Large intestine (tissue), 3 donors: ENCODE measurements around the gene RSPH6A. TPM values are rescaled to one million over a fixed set of nuclear protein-coding genes. Genes with fewer than 3 reads are reported as not detected.

Experiments used
- DNase-seq, 2 donors: peaks; one replicate each; pipeline versions ENCODE4 v3.0.0 to v3.0.0-alpha.2; 2013
- H3K27ac ChIP-seq: one replicate; pipeline ENCODE4 v1.5.1; 2013; ENCODE audit warnings: low read length
- H3K27me3 ChIP-seq: 2 replicates; pipeline ENCODE4 v1.6.1; 2013; ENCODE audit warnings: low read length; ENCODE audit not compliant: control insufficient read depth, insufficient read depth
- H3K36me3 ChIP-seq: 2 replicates; pipeline ENCODE4 v1.6.1; 2013; ENCODE audit warnings: low read length; ENCODE audit not compliant: control insufficient read depth, insufficient read depth
- H3K4me1 ChIP-seq: one replicate; pipeline ENCODE4 v1.6.1; 2013; ENCODE audit warnings: low read length; ENCODE audit not compliant: control insufficient read depth, insufficient read depth
- H3K4me3 ChIP-seq: one replicate; pipeline ENCODE4 v1.5.1; 2013; ENCODE audit warnings: low read length
- H3K9me3 ChIP-seq: one replicate; pipeline ENCODE4 v1.6.1; 2013; ENCODE audit warnings: mild to moderate bottlenecking, low read depth, low read length, moderate library complexity; ENCODE audit not compliant: control insufficient read depth
- WGBS: methylation state at CpG from one replicate; pipeline ENCODE4 v1.1.5; 2013; ENCODE audit warnings: low lambda C conversion rate; ENCODE audit not compliant: insufficient coverage; 5-methylcytosine and 5-hydroxymethylcytosine counted together
- polyA plus RNA-seq: library from polyadenylated mRNA; unstranded; fragments of 120-200 nt; gene quantifications from one replicate; pipeline ENCODE4 v1.2.1, GENCODE V29; 2013

Gene RSPH6A
- polyA plus RNA-seq, 1 donor: 0.01 TPM

DNA sequence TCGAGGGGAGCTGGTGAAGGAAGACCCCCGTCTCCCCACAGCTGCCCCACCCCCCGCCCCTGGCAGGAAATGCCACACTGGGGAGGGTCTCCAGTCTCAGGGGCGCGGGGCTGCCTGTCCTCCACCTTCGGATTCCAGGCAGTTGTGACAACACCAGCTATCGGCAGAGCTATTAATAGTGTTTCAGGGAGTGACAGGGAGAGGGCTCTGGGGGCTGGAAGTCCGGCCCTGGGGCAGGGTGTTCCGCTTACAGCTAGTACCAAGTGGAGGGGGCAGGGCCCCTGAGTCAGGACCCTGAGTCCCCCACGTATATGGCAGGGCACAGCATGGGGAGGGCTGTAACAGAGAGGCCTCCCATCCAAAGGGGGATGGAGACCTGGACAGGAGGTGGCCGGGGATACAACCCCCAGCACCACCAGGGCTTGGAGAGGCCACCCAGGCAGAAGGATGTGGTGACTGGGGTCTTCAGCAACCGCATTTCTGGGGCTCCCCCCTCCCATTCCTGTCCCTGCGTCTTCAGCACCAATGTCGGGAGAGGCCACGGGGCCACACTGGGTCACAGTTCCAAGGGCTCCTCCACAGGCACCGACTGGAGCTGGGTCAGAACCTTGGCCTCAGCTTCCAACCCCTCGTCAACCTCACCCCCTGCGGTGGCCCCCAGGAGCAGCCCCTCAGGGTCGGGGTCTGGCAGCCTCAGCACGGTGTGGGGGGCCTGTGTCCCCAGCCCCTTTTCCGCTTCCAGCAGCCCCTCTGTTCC, 50.0 kb downstream of the RSPH6A start:
- H3K4me1 ChIP-seq: peaks cover 35% of the 10 kb centered on the region
- H3K4me3 ChIP-seq: no peak overlapping the region
- no CpG with 5 or more reads among the region's 21 CpGs for WGBS
- peaks cover 4% of the 10 kb centered on the region for H3K9me3 ChIP-seq
- H3K27ac ChIP-seq: no peak overlapping the region
- H3K27me3 ChIP-seq: peaks cover 11% of the 10 kb centered on the region
- DNase-seq: no peak
- H3K36me3 ChIP-seq: peaks cover 4% of the 10 kb centered on the region

DNA sequence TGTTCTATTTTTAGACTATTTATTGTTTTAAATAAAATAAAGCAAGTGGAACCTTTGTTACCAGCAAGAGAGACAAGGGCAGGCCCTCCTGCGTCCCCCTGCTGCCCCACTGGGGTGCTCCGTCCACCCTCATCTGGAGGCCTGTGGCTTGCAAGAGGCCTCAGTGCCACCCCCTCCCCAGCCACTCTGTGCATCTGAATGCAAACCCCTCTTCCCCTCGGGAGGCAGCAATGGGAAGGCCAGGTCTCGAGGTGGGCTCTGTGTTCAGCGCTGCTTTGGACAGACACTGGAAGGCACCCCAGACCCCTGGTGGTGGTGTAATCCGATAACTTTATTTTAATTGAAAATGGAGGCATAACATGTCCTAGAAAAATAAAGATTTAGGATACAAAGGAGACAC, 50.6 kb downstream of the RSPH6A start:
- peaks cover 4% of the 10 kb centered on the region for H3K9me3 ChIP-seq
- H3K4me3 ChIP-seq: no peak overlapping the region
- peaks cover 11% of the 10 kb centered on the region for H3K27me3 ChIP-seq
- WGBS: no CpG with 5 or more reads among the region's 6 CpGs
- peaks cover 29% of the 10 kb centered on the region for H3K4me1 ChIP-seq
- H3K27ac ChIP-seq: no peak overlapping the region
- DNase-seq: no peak
- peaks cover 4% of the 10 kb centered on the region for H3K36me3 ChIP-seq

DNA sequence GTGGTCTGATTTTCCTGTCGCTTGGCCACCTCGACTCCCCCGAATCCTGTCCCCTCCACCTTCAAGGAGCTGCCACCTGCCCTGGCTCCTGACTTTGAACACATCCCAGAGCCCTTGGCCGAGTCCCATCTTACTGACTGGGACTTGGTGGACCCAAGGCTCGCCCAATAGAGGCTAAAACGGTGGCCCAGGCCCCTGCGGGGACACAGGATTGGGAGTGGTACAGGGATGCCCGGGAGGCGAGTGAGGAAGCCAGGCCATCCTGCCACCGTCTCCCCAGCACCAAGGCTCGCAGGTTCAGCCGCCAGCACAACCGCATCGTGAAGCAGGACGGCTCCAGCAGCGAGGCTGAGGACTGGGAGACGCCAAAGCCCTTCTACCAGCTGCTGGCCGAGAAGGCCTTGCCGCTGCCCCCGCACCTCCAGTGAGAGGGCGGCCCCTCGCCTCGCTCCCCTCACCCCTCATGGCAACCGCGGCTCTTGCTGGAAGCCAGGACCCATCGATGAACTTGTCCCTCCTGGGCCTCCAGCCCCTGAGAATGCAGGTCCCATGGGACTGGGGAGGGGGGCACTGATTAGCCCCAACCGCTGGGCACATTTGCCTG, 51.3 kb downstream of the RSPH6A start:
- peaks cover 4% of the 10 kb centered on the region for H3K9me3 ChIP-seq
- DNase-seq: no peak
- H3K4me3 ChIP-seq: no peak overlapping the region
- H3K4me1 ChIP-seq: peaks cover 29% of the 10 kb centered on the region
- H3K36me3 ChIP-seq: peaks cover 4% of the 10 kb centered on the region
- peaks cover 11% of the 10 kb centered on the region for H3K27me3 ChIP-seq
- no CpG with 5 or more reads among the region's 27 CpGs for WGBS
- H3K27ac ChIP-seq: no peak overlapping the region

DNA sequence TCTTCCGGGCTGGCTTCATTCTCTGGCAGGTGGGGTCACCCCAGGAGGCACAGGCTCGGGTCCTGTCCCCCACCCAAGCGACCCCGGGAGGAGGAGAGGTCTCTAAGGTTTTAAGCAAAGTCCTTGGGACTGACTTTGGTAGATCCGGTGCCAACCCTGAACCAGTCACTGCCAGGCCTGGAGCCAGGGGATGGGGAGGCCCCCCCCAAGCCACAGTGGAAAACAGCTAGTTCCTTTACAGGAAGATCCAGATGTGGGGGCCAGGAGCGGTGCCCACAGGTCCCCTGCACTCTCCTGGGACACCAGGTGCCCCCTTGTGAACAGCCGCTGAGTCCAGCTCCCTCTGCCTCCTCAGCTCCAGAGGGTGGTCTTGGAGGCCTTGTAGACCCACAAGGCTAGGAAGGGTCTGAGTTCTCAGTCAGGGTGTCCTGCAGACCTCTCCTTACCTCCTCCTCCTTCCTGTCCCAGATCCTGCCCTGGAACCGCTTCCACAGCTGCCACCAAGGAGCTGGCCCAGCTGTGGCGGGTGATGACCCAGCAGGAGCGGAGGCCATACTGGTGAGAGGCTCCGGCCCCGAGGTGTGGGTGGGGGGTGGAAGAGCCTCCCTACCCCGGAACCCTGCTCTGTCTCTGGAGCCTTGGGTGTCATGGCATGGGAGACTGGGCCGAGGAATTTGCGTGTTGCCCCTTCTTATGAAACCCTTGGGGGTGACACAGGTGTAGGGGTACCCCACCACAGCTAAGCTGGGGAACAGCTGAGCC, 52.1 kb downstream of the RSPH6A start:
- peaks cover 4% of the 10 kb centered on the region for H3K9me3 ChIP-seq
- peaks cover 4% of the 10 kb centered on the region for H3K36me3 ChIP-seq
- no peak overlapping the region for H3K27ac ChIP-seq
- peaks cover 29% of the 10 kb centered on the region for H3K4me1 ChIP-seq
- no peak overlapping the region for H3K4me3 ChIP-seq
- no CpG with 5 or more reads among the region's 15 CpGs for WGBS
- peaks cover 11% of the 10 kb centered on the region for H3K27me3 ChIP-seq
- no peak for DNase-seq

DNA sequence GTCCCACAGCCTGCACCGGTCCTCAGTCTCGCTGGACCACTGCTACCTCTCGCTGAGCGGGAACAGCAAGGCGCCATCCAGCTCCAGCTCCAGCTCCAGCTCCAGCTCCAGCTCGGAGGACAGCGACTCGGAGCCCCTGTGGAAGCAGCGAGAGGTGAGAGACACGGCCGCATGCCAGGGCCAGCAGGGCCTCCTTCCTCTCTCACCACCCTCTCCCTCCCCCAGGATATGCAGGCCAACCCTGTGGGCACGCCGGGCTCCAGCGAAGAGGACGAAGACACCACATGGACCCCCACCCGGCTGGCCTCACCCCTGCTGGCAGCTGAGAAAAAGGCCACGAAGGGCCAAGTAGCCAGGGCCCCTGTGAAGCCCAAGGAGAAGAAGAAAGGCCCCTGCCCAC, 53.4 kb downstream of the RSPH6A start:
- Histone ChIP-seq H3K4me1 (peaks cover 20% of the 10 kb centered on the region), H3K9me3 (peaks cover 3% of the 10 kb centered on the region), H3K27me3 (peaks cover 11% of the 10 kb centered on the region), H3K27ac (no peak overlapping the region), H3K4me3 (no peak overlapping the region), H3K36me3 (peaks cover 4% of the 10 kb centered on the region)
- WGBS: no CpG with 5 or more reads among the region's 17 CpGs
- DNase-seq: no peak

DNA sequence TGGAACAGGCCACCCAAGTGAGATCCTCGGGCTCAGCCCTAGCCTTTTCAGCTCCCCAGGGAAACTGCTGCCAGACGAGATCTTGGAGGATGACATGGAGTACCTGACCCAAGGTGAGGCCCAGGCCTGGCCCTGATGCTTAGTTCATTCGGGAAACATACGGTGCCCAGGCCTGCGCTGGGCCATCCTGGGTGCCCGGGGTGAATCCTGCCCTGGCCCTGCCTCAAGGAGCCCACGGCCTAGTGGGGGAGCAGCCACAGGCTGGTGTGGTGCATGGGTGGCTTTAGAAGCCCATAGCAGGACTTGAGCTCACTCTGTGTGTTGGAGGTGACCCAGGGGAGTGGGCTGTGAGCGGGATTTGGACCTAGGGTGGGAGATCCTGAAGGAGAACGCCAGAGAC, 56.2 kb downstream of the RSPH6A start:
- DNase-seq: no peak
- no peaks in the 10 kb centered on the region for H3K9me3 ChIP-seq
- H3K4me3 ChIP-seq: no peak overlapping the region
- peaks cover 5% of the 10 kb centered on the region for H3K27me3 ChIP-seq
- peaks cover under 1% of the 10 kb centered on the region for H3K4me1 ChIP-seq
- no peak overlapping the region for H3K27ac ChIP-seq
- WGBS: no CpG with 5 or more reads among the region's 9 CpGs
- no peaks in the 10 kb centered on the region for H3K36me3 ChIP-seq

DNA sequence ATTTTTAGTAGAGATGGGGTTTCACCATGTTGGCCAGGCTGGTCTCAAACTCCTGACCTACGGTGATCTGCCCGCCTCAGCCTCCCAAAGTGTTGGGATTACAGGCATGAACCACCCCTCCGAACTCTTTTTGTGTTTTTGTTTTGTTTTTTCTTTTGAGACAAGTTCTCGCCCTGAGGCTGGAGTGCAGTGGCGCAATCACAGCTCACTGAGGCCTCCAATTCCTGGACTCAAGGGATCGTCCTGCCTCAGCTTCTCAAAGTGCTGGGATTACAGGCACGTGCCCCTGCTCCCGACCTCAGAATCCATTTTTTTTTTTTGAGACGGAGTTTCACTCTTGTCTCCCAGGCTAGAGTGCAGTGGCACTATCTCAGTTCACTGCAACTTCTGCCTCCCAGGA, 57.4 kb downstream of the RSPH6A start:
- Histone ChIP-seq H3K4me3 (no peak overlapping the region), H3K4me1 (no peaks in the 10 kb centered on the region), H3K27ac (no peak overlapping the region), H3K27me3 (no peaks in the 10 kb centered on the region), H3K9me3 (no peaks in the 10 kb centered on the region), H3K36me3 (no peaks in the 10 kb centered on the region)
- DNase-seq: no peak
- 100% methylated on average over 1 of the region's 9 CpGs for WGBS

DNA sequence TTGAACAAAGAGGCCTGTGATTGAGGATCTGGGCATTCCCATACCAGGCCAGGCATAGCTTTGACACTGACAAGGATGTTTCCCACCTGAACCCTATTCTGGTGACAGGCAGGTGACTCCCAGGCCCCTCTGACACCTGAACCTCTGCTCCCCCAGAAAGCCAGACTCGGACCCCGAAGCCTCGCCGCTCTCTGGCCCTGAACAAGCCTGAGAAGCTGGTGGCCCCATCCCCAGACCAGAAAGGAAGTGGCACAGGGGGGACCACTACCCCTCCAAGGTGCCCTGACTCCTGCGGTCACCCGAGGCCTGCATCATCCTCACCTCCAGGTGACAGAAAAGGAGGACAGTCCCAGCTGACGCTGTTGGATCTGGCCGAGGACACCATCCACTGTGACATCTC, 60.8 kb downstream of the RSPH6A start:
- Histone ChIP-seq H3K27ac (no peak overlapping the region), H3K4me3 (no peak overlapping the region), H3K27me3 (no peaks in the 10 kb centered on the region), H3K4me1 (no peaks in the 10 kb centered on the region), H3K36me3 (no peaks in the 10 kb centered on the region), H3K9me3 (no peaks in the 10 kb centered on the region)
- WGBS: no CpG with 5 or more reads among the region's 8 CpGs
- DNase-seq: no peak

DNA sequence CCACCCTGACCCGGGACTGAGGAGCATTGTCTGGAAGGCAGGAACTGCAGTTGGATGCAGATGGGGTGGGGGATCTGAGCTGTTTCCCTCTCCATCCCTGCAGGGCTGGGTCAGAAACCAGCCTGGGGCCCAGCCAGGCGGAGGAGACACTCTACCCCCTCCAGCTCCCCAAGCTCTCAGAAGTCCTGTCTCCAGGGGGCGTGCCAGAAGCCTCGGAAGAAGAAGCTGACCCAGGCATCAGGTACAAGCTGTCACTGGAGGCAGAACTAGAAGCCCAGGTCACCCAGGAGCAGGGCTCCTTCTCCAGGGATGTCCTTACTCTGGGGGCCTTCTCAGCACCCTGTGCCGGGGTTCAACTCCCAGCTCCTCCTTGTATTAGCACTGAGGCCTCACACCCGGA, 61.6 kb downstream of the RSPH6A start:
- DNase-seq: no peak
- no peaks in the 10 kb centered on the region for H3K4me1 ChIP-seq
- no peaks in the 10 kb centered on the region for H3K9me3 ChIP-seq
- WGBS: no CpG with 5 or more reads among the region's 6 CpGs
- no peak overlapping the region for H3K27ac ChIP-seq
- no peaks in the 10 kb centered on the region for H3K27me3 ChIP-seq
- H3K4me3 ChIP-seq: no peak overlapping the region
- H3K36me3 ChIP-seq: no peaks in the 10 kb centered on the region

DNA sequence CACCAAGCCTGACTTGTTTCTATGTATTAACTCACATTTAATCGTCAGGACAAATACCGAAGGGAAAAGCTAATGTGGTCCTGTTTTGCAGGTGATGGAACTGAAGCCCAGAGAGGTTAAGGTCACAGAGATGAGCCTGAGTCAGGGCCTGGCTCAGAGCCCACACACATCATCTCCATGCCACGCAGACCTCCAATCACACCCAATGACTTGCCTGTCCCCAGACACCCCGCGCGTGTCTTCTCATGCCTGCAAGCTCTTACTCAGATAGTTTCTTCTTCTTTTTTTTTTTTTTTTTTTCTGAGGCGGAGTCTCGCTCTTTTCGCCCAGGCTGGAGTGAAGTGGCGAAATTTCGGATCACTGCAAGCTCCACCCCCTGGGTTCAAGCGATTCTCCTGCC, 62.5 kb downstream of the RSPH6A start:
- H3K4me3 ChIP-seq: no peak overlapping the region
- H3K4me1 ChIP-seq: no peaks in the 10 kb centered on the region
- H3K9me3 ChIP-seq: no peaks in the 10 kb centered on the region
- no peaks in the 10 kb centered on the region for H3K27me3 ChIP-seq
- H3K36me3 ChIP-seq: no peaks in the 10 kb centered on the region
- no peak overlapping the region for H3K27ac ChIP-seq
- 88% methylated on average over 4 of the region's 12 CpGs for WGBS
- no peak for DNase-seq
